ACC112 (cell line): ENCODE measurements around the gene FAM110A.
A peak's percentile ranks its signal among the peaks of the same experiment; 100 is the strongest.

Experiments
- H2AFZ ChIP-seq: fragments of 200-600 bp; sonication (generic); one replicate; pipeline ENCODE4 v1.6.0; 2017; ENCODE audit warnings: antibody characterized with exemption, low read length; ENCODE audit not compliant: unreplicated experiment
- H3K27ac ChIP-seq: fragments of 200-600 bp; sonication (generic); 2 replicates; pipeline ENCODE4 v1.5.1; 2014; ENCODE audit warnings: low read depth, mild to moderate bottlenecking, antibody characterized with exemption, low read length, moderate library complexity
- H3K27me3 ChIP-seq: fragments of 200-600 bp; sonication (generic); 2 replicates; pipeline ENCODE4 v1.6.1; 2014; ENCODE audit warnings: mild to moderate bottlenecking, antibody characterized with exemption, low read length, moderate library complexity, mixed read lengths; ENCODE audit not compliant: insufficient read depth
- H3K36me3 ChIP-seq: fragments of 200-600 bp; sonication (generic); 2 replicates; pipeline ENCODE4 v1.6.1; 2016; ENCODE audit warnings: mild to moderate bottlenecking, antibody characterized with exemption, low read length, moderate library complexity, mixed read lengths; ENCODE audit not compliant: insufficient read depth
- H3K4me1 ChIP-seq: fragments of 200-600 bp; sonication (generic); one replicate; pipeline ENCODE4 v1.6.1; 2016; ENCODE audit warnings: low read length, mixed read lengths; ENCODE audit not compliant: insufficient read depth, unreplicated experiment, control insufficient read depth
- H3K4me3 ChIP-seq: fragments of 200-600 bp; sonication (generic); 2 replicates; pipeline ENCODE4 v1.5.1; 2014; ENCODE audit warnings: mild to moderate bottlenecking, low read depth, low read length
- H3K79me2 ChIP-seq: fragments of 200-600 bp; sonication (generic); one replicate; pipeline ENCODE4 v1.6.0; 2016; ENCODE audit warnings: low read length; ENCODE audit not compliant: control insufficient read depth, unreplicated experiment, insufficient read depth

FAM110A gene

GRCh38 chr20:834151-834746 lies 734 bp downstream of the FAM110A start:
- Histone ChIP-seq H3K36me3 (no peaks in the 10 kb centered on the region), H3K4me3 (peak overlapping the region; percentile 86), H3K27me3 (no peaks in the 10 kb centered on the region), H3K27ac (0 out of 2 replicates have a peak overlapping the region, but pooled peaks have one; percentile 71), H2AFZ (peak overlapping the region; percentile 83), H3K4me1 (peaks cover 24% of the 10 kb centered on the region), H3K79me2 (peaks cover 43% of the 10 kb centered on the region)

GRCh38 chr20:835608-836045 lies 2.1 kb downstream of the FAM110A start:
- H3K4me1 ChIP-seq = peaks cover 20% of the 10 kb centered on the region
- H3K4me3 ChIP-seq = peak overlapping the region; percentile 58
- H3K27me3 ChIP-seq = no peaks in the 10 kb centered on the region
- no peak overlapping the region for H3K27ac ChIP-seq
- no peaks in the 10 kb centered on the region for H3K36me3 ChIP-seq
- peaks cover 56% of the 10 kb centered on the region for H3K79me2 ChIP-seq
- no peak overlapping the region for H2AFZ ChIP-seq

- Histone ChIP-seq H3K27ac (no peak overlapping the region), H2AFZ (no peak overlapping the region), H3K27me3 (no peaks in the 10 kb centered on the region), H3K36me3 (no peaks in the 10 kb centered on the region), H3K4me3 (no peak overlapping the region), H3K79me2 (peaks cover 61% of the 10 kb centered on the region), H3K4me1 (peaks cover 20% of the 10 kb centered on the region)
Measured at GRCh38 chr20:836190-836589, 2.7 kb downstream of the FAM110A start.

GRCh38 chr20:839015-839414 lies 5.5 kb downstream of the FAM110A start:
- H3K4me3 ChIP-seq = no peak overlapping the region
- no peaks in the 10 kb centered on the region for H3K27me3 ChIP-seq
- H3K4me1 ChIP-seq = peaks cover 20% of the 10 kb centered on the region
- H3K27ac ChIP-seq = no peak overlapping the region
- H3K79me2 ChIP-seq = peaks cover 67% of the 10 kb centered on the region
- H2AFZ ChIP-seq = no peak overlapping the region
- H3K36me3 ChIP-seq = no peaks in the 10 kb centered on the region

- Histone ChIP-seq H2AFZ (no peak overlapping the region), H3K4me1 (peaks cover 20% of the 10 kb centered on the region), H3K27ac (no peak overlapping the region), H3K27me3 (no peaks in the 10 kb centered on the region), H3K4me3 (no peak overlapping the region), H3K36me3 (no peaks in the 10 kb centered on the region), H3K79me2 (peaks cover 63% of the 10 kb centered on the region)
Measured at GRCh38 chr20:839626-840025, 6.1 kb downstream of the FAM110A start.

GRCh38 chr20:840503-840857 lies 7.0 kb downstream of the FAM110A start:
- H3K4me3 ChIP-seq = no peak overlapping the region
- no peak overlapping the region for H2AFZ ChIP-seq
- no peaks in the 10 kb centered on the region for H3K36me3 ChIP-seq
- H3K27me3 ChIP-seq = no peaks in the 10 kb centered on the region
- peaks cover 65% of the 10 kb centered on the region for H3K79me2 ChIP-seq
- peaks cover 16% of the 10 kb centered on the region for H3K4me1 ChIP-seq
- H3K27ac ChIP-seq = no peak overlapping the region

- peaks cover 62% of the 10 kb centered on the region for H3K79me2 ChIP-seq
- H3K27me3 ChIP-seq = no peaks in the 10 kb centered on the region
- H3K4me1 ChIP-seq = peaks cover 11% of the 10 kb centered on the region
- H3K27ac ChIP-seq = no peak overlapping the region
- no peaks in the 10 kb centered on the region for H3K36me3 ChIP-seq
- H3K4me3 ChIP-seq = no peak overlapping the region
- H2AFZ ChIP-seq = no peak overlapping the region
Measured at GRCh38 chr20:840858-841567, 7.5 kb downstream of the FAM110A start.

GRCh38 chr20:841568-842546 lies 8.3 kb downstream of the FAM110A start:
- H3K36me3 ChIP-seq = no peaks in the 10 kb centered on the region
- H2AFZ ChIP-seq = no peak overlapping the region
- H3K4me3 ChIP-seq = no peak overlapping the region
- H3K4me1 ChIP-seq = peaks cover 6% of the 10 kb centered on the region
- no peaks in the 10 kb centered on the region for H3K27me3 ChIP-seq
- no peak overlapping the region for H3K27ac ChIP-seq
- H3K79me2 ChIP-seq = peaks cover 62% of the 10 kb centered on the region

- peaks cover under 1% of the 10 kb centered on the region for H3K4me1 ChIP-seq
Measured at GRCh38 chr20:842547-842940, 9.0 kb downstream of the FAM110A start.

GRCh38 chr20:843912-844311 lies 10.4 kb downstream of the FAM110A start:
- H3K4me3 ChIP-seq = no peak overlapping the region

More at GRCh38 chr20:842547-842940, 9.0 kb downstream of the FAM110A start:
- H3K4me3 ChIP-seq = no peak overlapping the region
- no peak overlapping the region for H2AFZ ChIP-seq
- H3K79me2 ChIP-seq = peaks cover 56% of the 10 kb centered on the region
- H3K36me3 ChIP-seq = no peaks in the 10 kb centered on the region
- H3K27ac ChIP-seq = no peak overlapping the region
- H3K27me3 ChIP-seq = no peaks in the 10 kb centered on the region

More at GRCh38 chr20:843912-844311, 10.4 kb downstream of the FAM110A start:
- Histone ChIP-seq H3K27me3 (no peaks in the 10 kb centered on the region), H3K4me1 (no peaks in the 10 kb centered on the region), H3K27ac (no peak overlapping the region), H2AFZ (no peak overlapping the region), H3K36me3 (no peaks in the 10 kb centered on the region), H3K79me2 (peaks cover 43% of the 10 kb centered on the region)
